Keratinocyte (primary cell): ENCODE measurements around the gene VAV2. TPM values are rescaled to one million over a fixed set of nuclear protein-coding genes. Genes with fewer than 3 reads are reported as not detected.

Experiments
- DNase-seq: peaks from one replicate; pipeline ENCODE4 v3.0.0-alpha.2; 2011; ENCODE audit warnings: low read depth, missing footprints, low spot score
- FAIRE-seq: peaks from 2 replicates; lab custom pipeline; 2011; peaks lifted over from hg19 to GRCh38; lab: Jason Lieb, UNC
- H2AFZ ChIP-seq: 2 replicates; pipeline ENCODE4 v1.6.0; 2012; ENCODE audit warnings: low read length, control low read depth, inconsistent platforms; ENCODE audit not compliant: control insufficient read depth
- H3K27ac ChIP-seq: 2 replicates; pipeline ENCODE4 v1.5.1; 2011; ENCODE audit warnings: low read length; ENCODE audit not compliant: control insufficient read depth, insufficient read depth
- H3K27me3 ChIP-seq: 3 replicates; pipeline ENCODE4 v1.6.0; 2011; ENCODE audit warnings: low read length; ENCODE audit not compliant: control insufficient read depth, insufficient read depth; ENCODE audit errors: extremely low read depth
- H3K36me3 ChIP-seq, 2 experiments: 2 replicates in 1 of 2; 3 replicates in 1 of 2; pipeline ENCODE4 v1.5.1; 2011; ENCODE audit warnings: low read length in 2 of 2, mild to moderate bottlenecking in 1 of 2; ENCODE audit not compliant: control insufficient read depth in 2 of 2, insufficient read depth in 2 of 2; ENCODE audit errors: extremely low read depth in 1 of 2
- H3K4me1 ChIP-seq: 3 replicates; pipeline ENCODE4 v1.5.1; 2011; ENCODE audit warnings: low read length; ENCODE audit not compliant: control insufficient read depth, insufficient read depth; ENCODE audit errors: extremely low read depth
- H3K4me2 ChIP-seq: 3 replicates; pipeline ENCODE4 v1.6.0; 2011; ENCODE audit warnings: low read depth, low read length; ENCODE audit not compliant: control insufficient read depth, insufficient read depth; ENCODE audit errors: extremely low read depth
- H3K4me3 ChIP-seq, 3 experiments: fragments of 200-600 bp in 1 of 3; sonication (generic) in 1 of 3; 2 replicates in 2 of 3; 3 replicates in 1 of 3; pipeline ENCODE4 v1.5.1; 2011 to 2016; ENCODE audit warnings: low read length in 3 of 3, mild to moderate bottlenecking in 3 of 3, control low read depth in 2 of 3, inconsistent platforms in 1 of 3, low read depth in 1 of 3, mixed read lengths in 1 of 3, mixed run types in 1 of 3, moderate library complexity in 1 of 3; ENCODE audit not compliant: control insufficient read depth in 2 of 3, insufficient read depth in 2 of 3; ENCODE audit errors: extremely low read depth in 1 of 3
- H3K79me2 ChIP-seq: 2 replicates; pipeline ENCODE4 v1.6.0; 2012; ENCODE audit warnings: low read length; ENCODE audit not compliant: control insufficient read depth, insufficient read depth
- H3K9ac ChIP-seq: 3 replicates; pipeline ENCODE4 v1.6.0; 2011; ENCODE audit warnings: low read length; ENCODE audit not compliant: control insufficient read depth, insufficient read depth; ENCODE audit errors: extremely low read depth
- H3K9me1 ChIP-seq: 3 replicates; pipeline ENCODE4 v1.6.0; 2011; ENCODE audit warnings: low read length; ENCODE audit not compliant: control insufficient read depth, insufficient read depth; ENCODE audit errors: extremely low read depth
- H3K9me3 ChIP-seq: 2 replicates; pipeline ENCODE4 v1.5.1; 2012; ENCODE audit warnings: low read depth, low read length; ENCODE audit not compliant: control insufficient read depth
- H4K20me1 ChIP-seq: 3 replicates; pipeline ENCODE4 v1.6.0; 2011; ENCODE audit warnings: low read length; ENCODE audit not compliant: control insufficient read depth, insufficient read depth; ENCODE audit errors: extremely low read depth
- CTCF ChIP-seq, 3 experiments: IDR thresholded peaks in 1 of 3; conservative IDR thresholded peaks in 1 of 3; optimal IDR thresholded peaks in 1 of 3; 2 replicates in 2 of 3; 3 replicates in 1 of 3; pipeline versions ENCODE3 to v1.5.1; 2011; ENCODE audit warnings: low read length in 3 of 3, mild to moderate bottlenecking in 3 of 3, moderate library complexity in 2 of 3, control low read depth in 1 of 3, inconsistent platforms in 1 of 3; ENCODE audit not compliant: insufficient read depth in 2 of 3; ENCODE audit errors: extremely low read depth in 1 of 3
- EZH2 ChIP-seq: IDR thresholded peaks from one replicate; pipeline ENCODE4 v1.6.1; 2012; ENCODE audit warnings: inconsistent platforms, mild to moderate bottlenecking, low read length, moderate library complexity
- dilution Hi-C: fragments of 300-500 bp; cut with MboI; formaldehyde crosslinking; loops from one replicate; pipeline ENCODE4 v1.7.0; 2020; ENCODE audit warnings: low sequenced_read_pairs; ENCODE audit not compliant: extremely low pct_ligation_motif_present
- polyA plus RNA-seq, 5 experiments: library from polyadenylated mRNA; depleted of rRNA in 3 of 5; stranded (reverse) in 3 of 5; stranded (forward) in 1 of 5; unstranded in 1 of 5; fragments of >200 nt; gene quantifications; 1 replicate in 1 of 5; 2 replicates in 3 of 5; 3 replicates in 1 of 5; pipeline versions ENCODE4 v1.2.1 to v1.2.3, GENCODE V29; 2011 to 2012; ENCODE audit warnings: missing spikeins in 2 of 5, low read depth in 1 of 5, low replicate concordance in 1 of 5

The VAV2 gene
- polyA plus RNA-seq, 1 donor (not counting 4 experiments of a cell fraction or from before 2014, with no cell fraction given) = 16.4 TPM

- TF ChIP-seq EZH2 (no peak), CTCF (optimal IDR thresholded peaks at IDR 0.05 in 1 of 3, IDR thresholded peaks at IDR 0.05 in 1 of 3, conservative IDR thresholded peaks at IDR 0.05 in 1 of 3; ENCODE audit: extremely low read depth in 1 of 3, insufficient read depth in 2 of 3, low read length in 3 of 3) (no peak)
- dilution Hi-C loops = no loop called here
- Histone ChIP-seq H3K36me3 (peaks cover 13 to 37% of the 10 kb centered on the region in 2 experiments), H3K9ac (no peak overlapping the region), H2AFZ (no peak overlapping the region), H3K9me3 (no peaks in the 10 kb centered on the region), H3K4me3 (no peak overlapping the region), H3K27ac (no peak overlapping the region), H3K79me2 (no peaks in the 10 kb centered on the region), H4K20me1 (peaks cover 8% of the 10 kb centered on the region), H3K4me1 (peaks cover 4% of the 10 kb centered on the region), H3K27me3 (no peaks in the 10 kb centered on the region), H3K9me1 (no peaks in the 10 kb centered on the region), H3K4me2 (no peak overlapping the region)
- no peak for DNase-seq
- no peak for FAIRE-seq
These were observed 184.3 kb downstream of the VAV2 start for GRCh38 chr9:133807818-133808217.

DNA sequence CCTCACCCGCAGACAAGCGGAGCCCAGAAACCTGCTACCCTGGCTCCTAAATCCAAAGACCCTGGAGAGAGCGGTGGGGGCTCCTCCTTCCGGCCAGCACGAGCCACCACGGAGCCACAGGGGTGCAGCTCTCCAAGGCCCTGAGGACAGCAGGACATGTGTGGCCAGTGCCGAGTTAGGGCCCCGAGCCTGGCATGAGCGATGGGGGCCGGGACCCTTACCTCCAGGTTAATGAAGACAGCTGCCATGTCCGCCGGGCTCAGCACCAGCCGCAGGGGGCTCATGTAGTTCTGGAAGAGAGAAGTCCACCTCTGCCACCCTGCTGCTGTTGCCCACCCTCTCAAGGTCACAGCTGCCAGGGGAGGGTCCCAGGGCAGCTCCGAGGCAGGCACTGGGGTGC is 185.1 kb downstream of the VAV2 start:
- no peak overlapping the region for H3K4me3 ChIP-seq
- H3K27ac ChIP-seq = no peak overlapping the region
- peaks cover 17 to 40% of the 10 kb centered on the region in 2 experiments for H3K36me3 ChIP-seq
- H3K4me2 ChIP-seq = no peak overlapping the region
- FAIRE-seq = no peak
- peaks cover 4% of the 10 kb centered on the region for H3K4me1 ChIP-seq
- no peaks in the 10 kb centered on the region for H3K9me1 ChIP-seq
- H2AFZ ChIP-seq = no peak overlapping the region
- H3K79me2 ChIP-seq = no peaks in the 10 kb centered on the region
- dilution Hi-C loops = no loop called here
- H3K9me3 ChIP-seq = no peaks in the 10 kb centered on the region
- no peak overlapping the region for H3K9ac ChIP-seq
- TF ChIP-seq EZH2 = no peak
- TF ChIP-seq CTCF (optimal IDR thresholded peaks at IDR 0.05 in 1 of 3, IDR thresholded peaks at IDR 0.05 in 1 of 3, conservative IDR thresholded peaks at IDR 0.05 in 1 of 3; ENCODE audit: extremely low read depth in 1 of 3, insufficient read depth in 2 of 3, low read length in 3 of 3) = no peak
- DNase-seq = no peak
- H4K20me1 ChIP-seq = peaks cover 8% of the 10 kb centered on the region
- H3K27me3 ChIP-seq = no peaks in the 10 kb centered on the region
